Measurements from ENCODE around the gene SLC10A1. TPM values are rescaled to one million over a fixed set of nuclear protein-coding genes. Genes with fewer than 3 reads are reported as not detected.

SLC10A1 gene
- total and polyA plus RNA-seq, 2 experiments from 2014 or later = 0.10 TPM; not detected in 1

DNA sequence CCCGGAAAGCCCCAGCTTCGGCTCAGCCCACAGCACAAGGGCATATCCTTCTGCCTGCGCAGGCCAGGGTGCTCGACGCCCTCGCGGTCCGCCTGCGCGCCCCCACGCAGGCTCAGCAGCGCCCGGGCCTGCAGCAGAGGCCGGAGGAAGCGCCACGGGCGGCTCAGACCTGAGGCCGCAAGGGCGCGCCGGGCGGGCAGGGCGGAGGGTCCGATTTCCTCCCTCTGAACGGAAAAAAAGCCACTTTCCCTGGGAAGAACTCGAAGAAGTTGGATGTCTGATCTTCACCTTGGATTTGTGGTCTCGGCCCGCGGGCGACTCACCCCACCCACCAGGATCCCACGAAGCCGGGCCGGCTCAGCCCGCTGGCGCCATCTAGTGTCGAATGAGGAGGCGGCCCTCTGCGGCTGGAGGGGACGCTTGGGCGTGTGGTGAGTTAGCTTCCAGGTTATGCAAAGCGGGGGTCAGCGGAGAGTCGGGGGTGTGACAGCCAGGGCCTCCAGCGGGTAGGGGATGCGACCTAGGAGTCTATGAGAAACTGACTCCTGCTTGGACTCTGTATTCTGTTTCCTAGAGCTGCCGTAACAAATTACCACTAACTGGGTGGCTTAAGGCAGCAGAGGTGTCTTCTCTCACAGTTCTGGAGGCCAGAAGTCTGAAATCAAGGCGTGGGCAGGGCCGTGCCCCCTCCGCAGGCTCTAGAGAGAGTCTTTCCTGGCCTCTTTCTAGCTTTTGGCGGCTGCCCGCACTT lies 70.1 kb downstream of the SLC10A1 start (continued):
- TF ChIP-seq, protein P1, sequence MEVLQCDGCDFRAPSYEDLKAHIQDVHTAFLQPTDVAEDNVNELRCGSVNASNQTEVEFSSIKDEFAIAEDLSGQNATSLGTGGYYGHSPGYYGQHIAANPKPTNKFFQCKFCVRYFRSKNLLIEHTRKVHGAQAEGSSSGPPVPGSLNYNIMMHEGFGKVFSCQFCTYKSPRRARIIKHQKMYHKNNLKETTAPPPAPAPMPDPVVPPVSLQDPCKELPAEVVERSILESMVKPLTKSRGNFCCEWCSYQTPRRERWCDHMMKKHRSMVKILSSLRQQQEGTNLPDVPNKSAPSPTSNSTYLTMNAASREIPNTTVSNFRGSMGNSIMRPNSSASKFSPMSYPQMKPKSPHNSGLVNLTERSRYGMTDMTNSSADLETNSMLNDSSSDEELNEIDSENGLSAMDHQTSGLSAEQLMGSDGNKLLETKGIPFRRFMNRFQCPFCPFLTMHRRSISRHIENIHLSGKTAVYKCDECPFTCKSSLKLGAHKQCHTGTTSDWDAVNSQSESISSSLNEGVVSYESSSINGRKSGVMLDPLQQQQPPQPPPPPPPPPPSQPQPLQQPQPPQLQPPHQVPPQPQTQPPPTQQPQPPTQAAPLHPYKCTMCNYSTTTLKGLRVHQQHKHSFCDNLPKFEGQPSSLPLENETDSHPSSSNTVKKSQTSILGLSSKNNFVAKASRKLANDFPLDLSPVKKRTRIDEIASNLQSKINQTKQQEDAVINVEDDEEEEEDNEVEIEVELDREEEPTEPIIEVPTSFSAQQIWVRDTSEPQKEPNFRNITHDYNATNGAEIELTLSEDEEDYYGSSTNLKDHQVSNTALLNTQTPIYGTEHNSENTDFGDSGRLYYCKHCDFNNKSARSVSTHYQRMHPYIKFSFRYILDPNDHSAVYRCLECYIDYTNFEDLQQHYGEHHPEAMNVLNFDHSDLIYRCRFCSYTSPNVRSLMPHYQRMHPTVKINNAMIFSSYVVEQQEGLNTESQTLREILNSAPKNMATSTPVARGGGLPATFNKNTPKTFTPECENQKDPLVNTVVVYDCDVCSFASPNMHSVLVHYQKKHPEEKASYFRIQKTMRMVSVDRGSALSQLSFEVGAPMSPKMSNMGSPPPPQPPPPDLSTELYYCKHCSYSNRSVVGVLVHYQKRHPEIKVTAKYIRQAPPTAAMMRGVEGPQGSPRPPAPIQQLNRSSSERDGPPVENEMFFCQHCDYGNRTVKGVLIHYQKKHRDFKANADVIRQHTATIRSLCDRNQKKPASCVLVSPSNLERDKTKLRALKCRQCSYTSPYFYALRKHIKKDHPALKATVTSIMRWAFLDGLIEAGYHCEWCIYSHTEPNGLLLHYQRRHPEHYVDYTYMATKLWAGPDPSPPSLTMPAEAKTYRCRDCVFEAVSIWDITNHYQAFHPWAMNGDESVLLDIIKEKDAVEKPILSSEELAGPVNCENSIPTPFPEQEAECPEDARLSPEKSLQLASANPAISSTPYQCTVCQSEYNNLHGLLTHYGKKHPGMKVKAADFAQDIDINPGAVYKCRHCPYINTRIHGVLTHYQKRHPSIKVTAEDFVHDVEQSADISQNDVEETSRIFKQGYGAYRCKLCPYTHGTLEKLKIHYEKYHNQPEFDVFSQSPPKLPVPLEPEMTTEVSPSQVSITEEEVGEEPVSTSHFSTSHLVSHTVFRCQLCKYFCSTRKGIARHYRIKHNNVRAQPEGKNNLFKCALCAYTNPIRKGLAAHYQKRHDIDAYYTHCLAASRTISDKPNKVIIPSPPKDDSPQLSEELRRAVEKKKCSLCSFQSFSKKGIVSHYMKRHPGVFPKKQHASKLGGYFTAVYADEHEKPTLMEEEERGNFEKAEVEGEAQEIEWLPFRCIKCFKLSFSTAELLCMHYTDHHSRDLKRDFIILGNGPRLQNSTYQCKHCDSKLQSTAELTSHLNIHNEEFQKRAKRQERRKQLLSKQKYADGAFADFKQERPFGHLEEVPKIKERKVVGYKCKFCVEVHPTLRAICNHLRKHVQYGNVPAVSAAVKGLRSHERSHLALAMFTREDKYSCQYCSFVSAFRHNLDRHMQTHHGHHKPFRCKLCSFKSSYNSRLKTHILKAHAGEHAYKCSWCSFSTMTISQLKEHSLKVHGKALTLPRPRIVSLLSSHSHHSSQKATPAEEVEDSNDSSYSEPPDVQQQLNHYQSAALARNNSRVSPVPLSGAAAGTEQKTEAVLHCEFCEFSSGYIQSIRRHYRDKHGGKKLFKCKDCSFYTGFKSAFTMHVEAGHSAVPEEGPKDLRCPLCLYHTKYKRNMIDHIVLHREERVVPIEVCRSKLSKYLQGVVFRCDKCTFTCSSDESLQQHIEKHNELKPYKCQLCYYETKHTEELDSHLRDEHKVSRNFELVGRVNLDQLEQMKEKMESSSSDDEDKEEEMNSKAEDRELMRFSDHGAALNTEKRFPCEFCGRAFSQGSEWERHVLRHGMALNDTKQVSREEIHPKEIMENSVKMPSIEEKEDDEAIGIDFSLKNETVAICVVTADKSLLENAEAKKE (CRISPR knock-in tag; IDR thresholded peaks at IDR 0.05) = no peak
- TF ChIP-seq CREB1 (CRISPR knock-in tag; IDR thresholded peaks at IDR 0.05; ENCODE audit: low read depth) (no peak), ZNF114 (CRISPR knock-in tag; IDR thresholded peaks at IDR 0.05) (no peak)

Small RNA genes within 50 kb of the gene (small RNA-seq; reads per million reads assigned to genes)
- not detected for gene RF00614 (ENCODE audit: low replicate concordance)

Other genes starting within 250 kb of the SLC10A1 start
- gene CCDC177, start 222.4 kb downstream of the SLC10A1 start, total RNA-seq (2014; rRNA removed; shearing (Covaris generic)) = 0.66 and 1.7 TPM in 2 replicates
- 0.18 and 0.38 TPM in 2 replicates for gene CCDC177, start 222.4 kb downstream of the SLC10A1 start, polyA plus RNA-seq (2016; fragmentation: Nextera tagmentation; extraction: Ambion mirVana)
- 3.4 and 4.5 TPM in 2 replicates for gene SUSD6, start 185.6 kb downstream of the SLC10A1 start, total RNA-seq (2014; rRNA removed; shearing (Covaris generic))
- gene SUSD6, start 185.6 kb downstream of the SLC10A1 start, polyA plus RNA-seq (2016; fragmentation: Nextera tagmentation; extraction: Ambion mirVana) = 2.8 and 3.3 TPM in 2 replicates
- 172 and 204 TPM in 2 replicates for gene SRSF5, start 30.1 kb downstream of the SLC10A1 start, total RNA-seq (2014; rRNA removed; shearing (Covaris generic))
- gene SRSF5, start 30.1 kb downstream of the SLC10A1 start, polyA plus RNA-seq (2016; fragmentation: Nextera tagmentation; extraction: Ambion mirVana) = 343 and 389 TPM in 2 replicates
- 1.0 and 1.6 TPM in 2 replicates for gene SMOC1, start 82.2 kb upstream of the SLC10A1 start, total RNA-seq (2014; rRNA removed; shearing (Covaris generic))
- 0.38 and 0.79 TPM in 2 replicates for gene SMOC1, start 82.2 kb upstream of the SLC10A1 start, polyA plus RNA-seq (2016; fragmentation: Nextera tagmentation; extraction: Ambion mirVana)

Data from GM23338 (cell line).